IPS-15b (cell line): ENCODE data around the gene LHPP.

ENCODE experiments used
- H3K27me3 ChIP-seq: one replicate; pipeline ENCODE4 v1.6.1; 2013; ENCODE audit warnings: low read length; ENCODE audit not compliant: control insufficient read depth, insufficient read depth
- H3K36me3 ChIP-seq: one replicate; pipeline ENCODE4 v1.6.1; 2013; ENCODE audit warnings: low read length; ENCODE audit not compliant: control insufficient read depth, insufficient read depth
- H3K4me1 ChIP-seq: one replicate; pipeline ENCODE4 v1.6.1; 2013; ENCODE audit warnings: mild to moderate bottlenecking, low read length; ENCODE audit not compliant: control insufficient read depth, insufficient read depth
- H3K4me3 ChIP-seq: one replicate; pipeline ENCODE4 v1.5.1; 2013; ENCODE audit warnings: low read depth, low read length
- H3K9ac ChIP-seq: one replicate; pipeline ENCODE4 v1.6.1; 2013; ENCODE audit warnings: low read depth, mild to moderate bottlenecking, low read length
- H3K9me3 ChIP-seq: one replicate; pipeline ENCODE4 v1.6.1; 2013; ENCODE audit warnings: mild to moderate bottlenecking, low read length; ENCODE audit not compliant: control insufficient read depth, insufficient read depth

Gene LHPP

DNA sequence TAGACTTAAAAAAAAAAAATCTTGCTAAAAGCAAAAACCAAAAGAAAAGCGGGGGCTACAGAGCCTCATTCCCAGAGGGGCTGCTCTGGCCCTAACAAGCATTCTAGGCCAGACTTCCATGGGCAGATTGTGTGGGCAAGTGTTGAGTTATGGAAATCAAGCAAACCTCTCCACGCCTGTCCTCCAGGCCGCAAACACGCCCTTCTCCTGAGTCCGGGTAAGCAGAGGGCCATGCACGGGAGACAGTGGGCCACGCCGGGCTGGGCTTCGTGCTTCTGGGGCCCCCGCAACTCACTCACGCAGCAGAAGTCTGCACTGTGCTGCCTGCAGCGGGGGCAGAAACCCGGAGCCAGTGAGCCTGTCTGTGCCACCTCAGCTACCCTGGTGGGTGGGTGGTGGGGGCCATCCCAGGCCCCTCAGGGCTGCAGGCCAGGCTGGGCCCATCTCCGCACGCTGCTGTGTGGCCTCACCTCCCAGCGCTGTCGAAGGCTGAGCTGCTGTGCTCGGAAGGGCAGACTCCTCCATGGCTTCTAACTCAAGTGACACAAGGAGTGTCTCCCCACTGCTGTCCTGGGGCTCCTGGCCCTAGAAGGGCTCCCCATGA, 156.9 kb downstream of the LHPP start:
- Histone ChIP-seq H3K9me3 (no peaks in the 10 kb centered on the region), H3K27me3 (no peaks in the 10 kb centered on the region), H3K9ac (no peak overlapping the region), H3K4me1 (no peaks in the 10 kb centered on the region), H3K4me3 (no peak overlapping the region), H3K36me3 (peaks cover 4% of the 10 kb centered on the region)

DNA sequence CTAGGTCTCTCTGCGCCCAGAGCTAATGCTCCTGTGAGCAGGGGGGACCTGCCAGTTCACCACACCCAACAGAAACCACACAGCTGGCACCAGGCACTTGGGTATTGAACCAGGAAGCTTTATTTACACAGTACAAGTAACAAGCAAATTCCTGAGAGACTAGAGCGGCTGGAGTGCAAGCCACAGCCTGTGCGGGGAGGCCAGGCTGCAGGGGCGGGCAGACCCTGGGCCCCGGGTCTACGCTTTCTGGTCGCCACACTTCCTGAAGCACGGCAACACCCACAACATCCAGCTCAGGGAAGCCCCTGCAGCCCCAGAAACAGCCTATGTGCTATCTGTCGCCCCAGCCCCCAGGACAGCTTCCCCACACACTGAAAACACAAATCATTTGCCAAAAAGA, 157.6 kb downstream of the LHPP start:
- H3K27me3 ChIP-seq, result no peaks in the 10 kb centered on the region
- H3K9ac ChIP-seq, result no peak overlapping the region
- H3K4me1 ChIP-seq, result no peaks in the 10 kb centered on the region
- H3K4me3 ChIP-seq, result no peak overlapping the region
- H3K9me3 ChIP-seq, result no peaks in the 10 kb centered on the region
- peaks cover 4% of the 10 kb centered on the region for H3K36me3 ChIP-seq

DNA sequence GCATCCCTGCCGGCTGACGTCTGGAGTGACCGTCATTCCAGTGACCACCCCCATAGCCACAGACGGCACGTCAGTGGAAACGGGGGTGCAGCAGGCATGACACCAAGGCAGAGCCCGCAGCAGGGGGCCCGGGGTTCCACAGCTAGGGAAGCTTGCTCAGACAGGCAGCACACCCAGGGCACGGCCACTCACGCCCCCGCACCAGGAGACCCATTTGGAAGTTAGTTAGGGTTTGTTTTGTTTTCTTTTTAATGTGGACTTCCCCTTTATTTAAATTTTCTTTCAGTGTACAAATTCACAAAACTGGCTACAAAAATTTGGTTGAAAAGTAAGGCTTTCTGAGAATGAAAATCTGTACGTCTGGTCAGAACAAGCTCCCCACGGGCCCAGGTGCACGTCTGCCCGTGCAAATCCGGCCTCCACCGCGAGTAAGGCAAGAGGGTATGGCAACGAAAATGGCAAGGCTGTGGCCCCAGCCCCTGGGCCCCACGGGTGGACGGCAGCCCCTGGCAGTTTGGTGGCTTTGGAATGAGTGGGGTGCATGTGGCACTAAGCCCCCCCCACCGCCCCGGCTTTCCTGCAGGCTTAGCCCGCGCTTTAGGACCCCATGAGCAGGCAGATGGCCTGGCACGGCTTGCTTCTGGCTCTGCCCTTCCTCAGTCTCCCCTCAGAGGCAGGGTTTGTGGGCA, 158.3 kb downstream of the LHPP start:
- Histone ChIP-seq H3K9me3 (no peaks in the 10 kb centered on the region), H3K4me3 (no peak overlapping the region), H3K4me1 (no peaks in the 10 kb centered on the region), H3K9ac (no peak overlapping the region), H3K27me3 (no peaks in the 10 kb centered on the region), H3K36me3 (peaks cover 4% of the 10 kb centered on the region)

DNA sequence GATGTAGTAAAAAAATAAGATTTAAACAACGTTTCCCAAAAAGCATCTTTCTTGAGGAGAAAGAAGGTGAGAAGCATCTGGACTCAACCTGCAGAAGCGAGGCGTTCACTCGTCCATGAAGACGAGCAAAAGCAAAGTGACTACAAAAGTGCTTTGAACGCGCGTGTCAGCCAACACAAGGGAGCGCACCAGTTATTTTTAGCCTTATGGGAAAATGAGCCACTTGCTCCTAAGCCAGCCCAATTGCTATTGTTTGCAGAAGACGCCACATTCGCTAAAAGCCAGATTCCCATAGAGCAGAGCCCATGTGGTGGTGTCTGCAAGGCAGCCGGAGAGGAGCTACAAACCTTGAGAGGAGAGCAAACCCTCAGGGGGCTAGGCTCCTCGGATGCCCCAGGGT, 160.0 kb downstream of the LHPP start:
- Histone ChIP-seq H3K36me3 (peaks cover 4% of the 10 kb centered on the region), H3K4me1 (peaks cover 1% of the 10 kb centered on the region), H3K9ac (no peak overlapping the region), H3K4me3 (no peak overlapping the region), H3K27me3 (no peaks in the 10 kb centered on the region), H3K9me3 (no peaks in the 10 kb centered on the region)

DNA sequence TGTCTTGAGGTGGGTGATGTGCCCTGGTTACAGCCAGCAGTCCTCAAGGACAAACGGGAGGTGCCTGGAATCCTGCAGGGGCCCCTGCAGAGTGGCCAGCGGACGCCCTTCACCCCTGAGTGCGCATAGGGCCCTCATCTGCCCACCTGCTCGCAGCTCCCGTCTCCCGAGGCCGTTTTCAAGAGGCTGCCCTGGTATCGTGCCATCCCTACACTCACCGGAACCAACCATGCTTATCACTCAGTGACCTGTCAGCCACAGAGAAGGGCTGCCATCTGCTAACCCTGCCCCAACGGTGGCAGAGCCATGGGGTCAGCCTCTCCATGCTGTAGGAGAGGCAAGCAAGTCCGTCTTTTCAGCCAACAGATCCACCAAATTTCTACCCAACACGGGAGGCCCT, 160.5 kb downstream of the LHPP start:
- H3K9ac ChIP-seq, result no peak overlapping the region

DNA sequence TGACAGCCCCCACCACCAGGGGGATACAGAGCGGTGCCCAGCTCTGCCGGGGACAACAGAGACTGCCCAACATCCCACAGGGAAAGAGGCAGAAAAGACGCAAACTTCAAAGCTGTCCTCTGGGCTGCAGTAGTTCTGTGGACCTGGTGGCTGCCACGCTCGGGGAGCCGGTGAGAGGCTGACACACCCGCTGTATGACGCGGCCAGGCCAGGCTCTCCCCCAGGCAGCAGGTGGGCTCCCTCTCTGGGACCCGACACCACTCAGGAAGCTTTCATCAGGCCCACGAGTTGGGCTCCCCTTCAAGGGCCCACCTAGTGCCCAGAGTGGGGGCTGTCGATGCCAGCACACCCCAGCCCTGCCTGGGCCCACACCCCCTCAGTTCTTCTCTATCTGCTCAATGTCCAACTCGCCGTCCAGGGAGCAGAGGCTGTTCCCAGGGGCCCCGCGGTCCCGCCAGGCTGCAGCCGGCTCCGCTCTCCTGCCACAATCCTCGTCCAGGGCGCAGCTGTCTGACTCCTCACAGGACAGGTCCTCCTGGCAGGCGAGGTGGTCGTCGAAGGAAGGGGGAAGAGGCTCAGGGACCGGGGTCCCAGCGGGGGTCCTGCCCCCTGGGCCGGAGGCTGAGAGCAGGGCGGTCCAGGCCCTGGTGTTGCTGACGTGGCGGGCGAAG, 161.4 kb downstream of the LHPP start:
- no peak overlapping the region for H3K9ac ChIP-seq
- H3K36me3 ChIP-seq, result no peaks in the 10 kb centered on the region
- H3K4me1 ChIP-seq, result peaks cover 7% of the 10 kb centered on the region
- no peak overlapping the region for H3K4me3 ChIP-seq
- no peaks in the 10 kb centered on the region for H3K9me3 ChIP-seq
- no peaks in the 10 kb centered on the region for H3K27me3 ChIP-seq

More for the DNA sequence above, 160.5 kb downstream of the LHPP start:
- Histone ChIP-seq H3K9me3 (no peaks in the 10 kb centered on the region), H3K36me3 (peaks cover 3% of the 10 kb centered on the region), H3K27me3 (no peaks in the 10 kb centered on the region), H3K4me1 (peaks cover 4% of the 10 kb centered on the region), H3K4me3 (no peak overlapping the region)

DNA sequence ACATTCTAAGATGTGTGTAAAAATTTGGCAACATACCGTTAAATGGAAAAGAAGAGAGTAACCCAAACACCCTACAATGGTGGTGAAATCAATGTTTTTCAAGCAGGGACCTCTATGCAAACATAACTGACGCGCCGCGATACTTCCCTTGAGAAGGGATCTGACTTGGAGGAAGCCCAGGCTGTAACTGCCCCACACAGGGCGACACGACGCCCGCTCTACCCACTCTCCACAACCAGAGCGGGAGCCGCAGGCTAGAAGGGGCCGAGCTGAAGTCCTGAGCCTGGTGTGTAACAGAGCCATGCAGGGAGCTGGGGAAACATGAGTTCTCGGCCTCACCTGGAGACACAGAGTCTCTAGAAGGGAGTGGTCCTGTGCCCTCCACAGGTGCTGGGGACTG, 162.4 kb downstream of the LHPP start:
- Histone ChIP-seq H3K9me3 (no peaks in the 10 kb centered on the region), H3K4me3 (no peak overlapping the region), H3K36me3 (no peaks in the 10 kb centered on the region), H3K9ac (no peak overlapping the region), H3K4me1 (peaks cover 7% of the 10 kb centered on the region), H3K27me3 (no peaks in the 10 kb centered on the region)

DNA sequence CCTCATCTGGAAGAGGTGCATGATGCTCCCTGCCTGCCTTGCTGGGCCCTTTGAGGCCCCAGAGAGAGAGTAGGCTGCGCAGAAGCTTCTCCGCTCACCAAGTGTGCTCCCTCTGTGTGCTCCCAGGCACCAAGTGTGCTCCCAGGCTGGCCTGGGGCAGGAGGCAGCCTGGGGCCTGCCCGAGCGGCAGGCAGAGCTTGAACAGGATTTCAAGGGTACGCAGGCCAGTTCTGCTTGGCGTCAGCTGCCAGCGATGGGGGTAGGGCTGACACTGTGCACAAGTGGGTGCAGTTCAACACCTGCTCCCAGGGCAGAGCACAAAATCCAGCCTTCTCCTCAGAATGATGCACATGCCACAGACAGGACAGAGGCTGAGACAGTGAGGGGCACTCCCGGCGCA, 162.8 kb downstream of the LHPP start:
- no peaks in the 10 kb centered on the region for H3K36me3 ChIP-seq
- H3K9ac ChIP-seq, result no peak overlapping the region
- H3K4me1 ChIP-seq, result peaks cover 7% of the 10 kb centered on the region
- no peaks in the 10 kb centered on the region for H3K9me3 ChIP-seq
- no peak overlapping the region for H3K4me3 ChIP-seq
- H3K27me3 ChIP-seq, result no peaks in the 10 kb centered on the region

DNA sequence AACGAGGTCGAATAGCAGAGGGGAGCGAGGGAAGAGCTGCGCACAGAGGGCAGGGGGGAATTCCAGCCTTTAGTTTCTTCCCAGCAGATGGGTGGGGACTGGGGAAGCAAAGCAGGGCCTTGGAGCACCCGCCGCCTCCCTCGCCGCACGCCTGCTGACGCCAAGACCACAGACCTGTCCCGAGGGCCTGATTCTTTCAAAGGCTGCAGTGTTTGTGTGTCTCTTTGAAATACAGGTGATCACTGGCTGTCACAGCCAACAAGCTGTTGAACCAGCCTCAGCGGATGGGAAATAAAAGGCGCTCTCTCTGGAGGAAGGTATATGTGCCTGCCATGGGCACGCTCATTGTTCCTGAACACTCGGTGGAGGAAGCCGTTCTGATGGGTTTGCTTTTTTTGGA, 163.3 kb downstream of the LHPP start:
- Histone ChIP-seq H3K27me3 (no peaks in the 10 kb centered on the region), H3K4me3 (no peak overlapping the region), H3K36me3 (no peaks in the 10 kb centered on the region), H3K9me3 (no peaks in the 10 kb centered on the region), H3K9ac (no peak overlapping the region), H3K4me1 (peaks cover 7% of the 10 kb centered on the region)

DNA sequence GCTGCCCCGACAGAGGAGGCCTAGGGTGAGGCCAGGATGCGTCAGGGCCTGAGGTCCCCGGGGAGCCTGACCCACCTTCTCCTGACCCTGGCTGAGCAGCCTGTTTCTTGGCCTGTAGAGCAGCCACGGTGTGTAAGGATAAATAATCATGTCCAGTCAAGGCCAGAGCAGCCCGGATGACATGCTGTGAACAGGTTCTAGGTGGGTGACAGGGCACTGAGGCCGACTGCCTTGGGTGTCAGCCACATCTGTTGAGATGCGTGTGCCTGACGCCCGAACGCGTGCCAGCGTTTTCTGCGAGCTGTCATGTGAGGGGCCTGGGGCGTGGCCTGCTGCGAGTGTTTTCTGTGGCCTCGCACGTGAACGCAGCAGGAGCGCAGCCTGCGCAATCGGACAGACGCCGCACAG, 164.2 kb downstream of the LHPP start:
- H3K9me3 ChIP-seq, result no peaks in the 10 kb centered on the region
- no peaks in the 10 kb centered on the region for H3K27me3 ChIP-seq
- no peak overlapping the region for H3K9ac ChIP-seq
- H3K36me3 ChIP-seq, result no peaks in the 10 kb centered on the region
- H3K4me1 ChIP-seq, result peaks cover 7% of the 10 kb centered on the region
- no peak overlapping the region for H3K4me3 ChIP-seq

DNA sequence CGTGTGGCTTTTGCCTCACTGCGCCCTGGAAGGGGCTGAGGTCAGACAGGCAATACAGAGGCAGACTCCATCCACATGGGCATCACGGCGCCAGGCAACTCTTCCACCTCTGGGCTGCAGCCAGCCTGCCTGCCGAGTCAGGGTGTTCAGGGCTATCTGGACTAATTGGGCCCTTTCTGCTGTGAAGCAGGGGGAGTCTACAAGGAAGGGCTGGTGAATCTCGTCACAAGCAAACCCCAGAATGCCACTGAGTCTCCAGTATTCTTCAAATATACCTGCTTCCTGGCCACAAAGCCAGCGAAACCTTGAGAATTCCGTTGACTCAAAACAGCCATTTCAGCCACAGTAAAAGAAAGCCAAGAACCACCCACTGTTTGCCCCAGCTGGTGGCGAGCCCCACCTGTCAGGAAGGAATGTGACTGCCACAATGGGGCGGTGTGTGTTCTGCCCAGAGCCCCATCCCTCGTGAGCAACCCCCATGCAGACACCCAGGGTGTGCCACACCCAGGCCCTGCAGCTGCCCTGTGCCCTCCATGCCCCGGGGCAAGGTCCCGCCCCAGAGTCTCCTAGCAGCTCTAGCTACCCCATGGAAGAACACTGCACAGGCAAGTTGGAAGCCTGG, 165.2 kb downstream of the LHPP start:
- Histone ChIP-seq H3K27me3 (no peaks in the 10 kb centered on the region), H3K4me1 (peaks cover 7% of the 10 kb centered on the region), H3K4me3 (no peak overlapping the region), H3K9ac (no peak overlapping the region), H3K9me3 (no peaks in the 10 kb centered on the region), H3K36me3 (no peaks in the 10 kb centered on the region)
